HG03095 (cell line): ENCODE measurements around the gene PRR14L.

Experiments
- ATAC-seq: cut with Tn5 transposase; IDR thresholded peaks from one replicate; pipeline ENCODE4 v1.9.1; 2021; ENCODE audit warnings: moderate library complexity; ENCODE audit not compliant: unreplicated experiment

The PRR14L gene

DNA sequence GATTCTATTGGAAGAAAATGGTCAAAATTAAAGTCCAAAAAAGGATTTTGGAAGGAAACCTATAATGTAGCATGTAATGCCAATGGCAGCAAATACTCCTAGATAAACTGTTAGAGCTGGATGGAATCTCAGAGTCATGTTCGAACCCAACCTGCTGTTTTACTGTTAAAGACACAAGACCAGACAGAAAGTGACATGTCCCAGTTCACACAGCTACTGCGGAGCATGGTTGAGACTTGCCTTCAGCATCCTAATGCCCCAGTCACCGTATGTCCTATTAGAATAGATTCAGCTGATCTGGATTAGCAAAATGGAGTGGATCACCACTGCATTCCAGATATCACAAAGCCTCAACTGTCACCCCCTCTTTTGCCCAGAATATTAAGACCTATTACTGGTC is 102.9 kb downstream of the PRR14L start:
- no peak for ATAC-seq

DNA sequence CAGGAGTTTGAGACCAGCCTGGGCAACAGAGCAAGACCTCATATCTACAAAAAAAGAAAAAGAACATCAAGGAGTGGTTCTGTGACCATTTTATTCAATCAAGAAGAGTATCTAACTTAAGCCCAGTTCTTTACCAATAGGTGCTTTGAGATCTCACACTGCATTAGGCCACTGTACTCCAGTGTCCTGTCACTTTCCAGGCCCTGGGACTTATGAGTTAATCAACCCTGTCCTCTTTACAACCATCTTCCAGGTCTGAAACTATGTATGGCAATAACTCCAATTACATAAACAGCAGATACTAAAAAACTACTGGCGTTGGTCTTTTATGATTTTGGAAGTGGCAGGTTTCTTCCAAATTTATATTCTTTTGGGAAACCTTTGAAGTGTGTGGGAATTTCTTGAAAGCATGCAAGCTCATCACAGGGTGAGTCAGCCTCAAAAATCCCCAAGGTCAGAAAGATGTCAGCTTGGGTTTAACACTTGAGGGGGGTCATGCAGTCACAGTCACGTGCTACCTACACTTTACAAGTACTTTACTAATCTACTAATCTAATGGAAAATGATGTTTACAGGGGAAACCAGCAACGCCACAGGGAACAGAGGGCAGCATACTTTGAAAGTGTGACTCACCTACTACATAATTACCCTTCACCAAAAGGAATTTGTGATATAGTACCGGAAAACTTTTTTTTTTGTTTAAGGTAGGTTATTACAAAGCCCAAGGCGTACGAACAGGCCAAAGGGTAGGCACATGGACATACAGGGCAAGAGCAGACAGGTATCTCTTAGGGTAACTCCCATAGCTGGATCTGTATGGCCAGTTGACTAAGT is 103.5 kb downstream of the PRR14L start:
- no peak for ATAC-seq

DNA sequence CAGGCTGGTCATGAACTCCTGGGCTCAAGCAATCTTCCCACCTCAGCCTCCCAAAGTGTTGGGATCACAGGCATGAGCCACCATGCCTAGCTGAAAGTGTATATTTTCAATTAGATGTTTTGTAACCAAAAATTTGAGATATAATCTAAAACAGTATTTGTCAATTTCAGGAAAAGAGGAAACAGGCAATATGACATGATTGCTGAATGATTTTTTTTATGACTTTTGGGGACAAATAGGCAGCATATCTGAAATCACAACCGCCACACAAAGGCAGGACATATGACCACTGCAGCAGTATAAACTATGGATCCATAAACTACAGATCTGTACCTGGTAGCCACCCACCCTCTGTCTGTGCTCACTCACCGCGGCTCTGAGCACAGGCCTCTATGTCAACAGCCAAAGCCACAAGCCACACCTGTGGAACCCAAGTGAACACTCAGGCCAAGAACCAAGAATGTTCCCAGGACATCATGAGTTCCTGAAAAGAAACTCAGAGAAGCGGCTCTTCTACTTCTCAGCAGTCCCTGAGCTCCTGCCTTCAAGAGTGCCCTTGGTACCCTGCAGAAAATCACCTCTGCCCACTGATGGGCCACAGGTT is 110.4 kb downstream of the PRR14L start:
- ATAC-seq = no peak

DNA sequence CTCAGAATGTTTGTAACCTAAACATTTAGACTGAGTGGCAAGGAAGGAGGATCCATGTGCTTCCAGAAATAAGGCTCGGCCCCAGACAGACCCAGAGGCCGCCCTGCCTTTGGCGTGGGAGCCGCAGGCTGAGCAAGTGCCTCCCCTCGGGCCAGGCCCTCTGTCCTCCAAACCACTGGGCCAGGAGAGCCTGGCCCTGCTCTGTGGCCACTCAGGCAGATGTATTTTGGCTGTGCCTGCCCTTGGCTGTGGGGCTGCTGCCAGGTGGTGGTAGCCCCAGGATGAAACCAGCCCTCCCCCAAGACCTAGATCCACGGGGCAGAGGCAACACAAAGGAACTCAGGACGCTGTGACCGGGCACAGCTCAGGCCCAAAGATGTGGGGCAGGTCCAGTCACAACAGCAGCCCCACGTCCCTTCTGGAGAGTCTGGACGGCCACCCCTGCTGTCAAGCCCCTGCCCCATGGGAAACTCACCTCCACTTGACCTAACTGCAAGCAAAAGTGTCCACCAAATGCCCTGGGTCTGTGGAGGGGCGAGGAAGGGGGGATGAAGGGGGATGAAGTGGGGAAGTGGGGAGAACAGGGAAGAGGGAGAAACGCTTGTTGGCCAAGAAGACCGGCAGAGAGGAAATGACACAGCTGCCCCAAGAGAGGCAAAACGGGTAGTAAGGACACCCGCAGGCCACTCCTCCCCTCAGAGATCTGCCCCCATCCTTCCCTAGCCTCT is 111.9 kb downstream of the PRR14L start:
- peak; percentile 42 for ATAC-seq

DNA sequence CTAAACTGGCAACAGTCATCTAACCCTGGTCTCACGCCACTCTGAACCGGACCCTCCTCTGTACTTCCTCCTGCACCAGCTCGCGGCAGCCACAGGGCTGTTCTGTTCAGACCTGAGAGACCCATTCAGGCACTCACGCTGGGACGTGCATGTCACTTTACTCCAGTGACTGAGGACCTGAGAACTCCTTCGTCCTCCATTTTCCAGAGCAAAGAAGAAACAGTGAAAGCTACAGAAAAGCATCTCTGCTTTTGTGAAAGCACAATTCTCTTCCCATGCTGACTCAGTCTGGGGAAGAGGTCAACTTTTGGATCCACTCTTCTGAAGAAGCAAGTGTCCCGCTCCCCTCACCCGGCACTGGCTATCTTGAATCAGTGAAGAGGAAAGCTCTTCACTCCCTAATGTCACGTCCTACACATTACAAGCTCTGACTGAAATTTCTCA is 112.5 kb downstream of the PRR14L start:
- peak; percentile 63 for ATAC-seq

DNA sequence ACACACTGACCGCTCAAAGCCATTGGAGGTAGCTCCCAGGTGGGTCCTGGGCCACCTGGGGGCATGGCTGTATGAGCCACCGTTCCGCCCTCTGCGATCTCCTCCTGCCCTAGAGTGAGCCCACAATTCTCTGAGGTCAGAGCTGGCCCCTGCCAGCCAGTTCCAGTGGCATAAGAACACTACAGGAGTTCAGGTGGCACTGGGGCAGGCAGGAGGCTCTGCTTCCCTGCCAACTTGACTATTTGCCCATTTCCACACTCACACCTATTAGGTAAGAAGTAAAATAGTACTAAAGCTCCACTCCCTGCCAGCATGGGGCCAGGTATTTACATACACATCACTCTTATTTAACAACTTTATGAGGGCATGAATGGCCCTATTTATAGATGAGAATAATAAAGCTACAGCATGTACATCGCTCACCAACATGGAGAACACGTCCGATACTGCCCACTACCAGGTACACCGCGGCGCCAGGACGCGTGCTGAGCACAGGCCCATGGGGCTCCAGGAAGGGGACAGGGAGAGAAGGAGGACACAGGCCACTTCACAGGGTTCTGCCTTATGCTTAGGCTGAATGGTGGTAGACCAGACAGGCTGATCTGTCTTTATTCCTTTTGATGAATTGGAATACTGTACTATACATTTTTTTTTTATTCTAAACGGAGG is 114.2 kb downstream of the PRR14L start:
- ATAC-seq = no peak

DNA sequence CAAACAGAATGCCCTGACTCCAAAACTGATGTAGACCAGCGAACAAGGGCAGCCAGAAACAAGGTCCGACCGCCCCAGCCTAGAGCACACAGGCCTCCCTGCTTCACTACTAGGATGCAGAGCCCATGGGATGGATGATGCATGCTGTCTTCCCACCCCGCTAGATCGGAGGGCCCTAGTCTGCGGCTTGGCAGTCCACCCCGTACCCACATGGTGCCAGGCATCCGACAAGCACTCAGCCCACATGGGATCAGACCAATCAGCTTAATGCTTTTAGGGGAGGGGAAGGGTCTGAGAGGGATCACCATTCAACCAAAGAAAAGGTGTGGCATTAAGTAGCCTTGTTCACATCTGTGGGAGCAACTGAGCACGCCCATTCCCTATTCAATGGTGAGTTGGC is 118.5 kb downstream of the PRR14L start:
- ATAC-seq = no peak
